H9 (cell line): ENCODE results near the gene DAPK2. TPM values are rescaled to one million over a fixed set of nuclear protein-coding genes. Genes with fewer than 3 reads are reported as not detected.

Experiments used
- DNase-seq: peaks from one replicate; pipeline ENCODE4 v3.0.0-alpha.2; 2017
- H2AFZ ChIP-seq: one replicate; pipeline ENCODE4 v1.6.1; 2013; ENCODE audit warnings: mild to moderate bottlenecking, low read length, control low read depth, moderate library complexity
- H2AK5ac ChIP-seq: 2 replicates; pipeline ENCODE4 v1.6.1; 2013; ENCODE audit warnings: low read length, control low read depth, mixed read lengths; ENCODE audit not compliant: insufficient read length
- H2BK120ac ChIP-seq: one replicate; pipeline ENCODE4 v1.6.1; 2013; ENCODE audit warnings: low read depth, mild to moderate bottlenecking, low read length, control low read depth, inconsistent platforms; ENCODE audit not compliant: poor library complexity, severe bottlenecking
- H2BK12ac ChIP-seq: 2 replicates; pipeline ENCODE4 v1.6.1; 2013; ENCODE audit warnings: low read length, control low read depth, mixed read lengths, low read depth; ENCODE audit not compliant: insufficient read length
- H2BK15ac ChIP-seq: 2 replicates; pipeline ENCODE4 v1.6.1; 2013; ENCODE audit warnings: low read depth, low read length, control low read depth
- H2BK20ac ChIP-seq: one replicate; pipeline ENCODE4 v1.6.1; 2013; ENCODE audit warnings: low read depth, mild to moderate bottlenecking, low read length, control low read depth, inconsistent platforms; ENCODE audit not compliant: poor library complexity, severe bottlenecking
- H2BK5ac ChIP-seq: 2 replicates; pipeline ENCODE4 v1.6.1; 2013; ENCODE audit warnings: low read length, control low read depth, mixed read lengths; ENCODE audit not compliant: insufficient read length
- H3K14ac ChIP-seq: 2 replicates; pipeline ENCODE4 v1.6.1; 2013; ENCODE audit warnings: low read length, control low read depth; ENCODE audit not compliant: insufficient read depth
- H3K18ac ChIP-seq: 2 replicates; pipeline ENCODE4 v1.6.1; 2013; ENCODE audit warnings: low read depth, mild to moderate bottlenecking, mixed read lengths, low read length, control low read depth; ENCODE audit not compliant: insufficient read length
- H3K23ac ChIP-seq: 2 replicates; pipeline ENCODE4 v1.6.1; 2013; ENCODE audit warnings: low read length, control low read depth, mixed read lengths, low read depth; ENCODE audit not compliant: insufficient read length
- H3K23me2 ChIP-seq: 2 replicates; pipeline ENCODE4 v1.6.1; 2013; ENCODE audit warnings: low read depth, mild to moderate bottlenecking, mixed read lengths, low read length, control low read depth; ENCODE audit not compliant: insufficient read length, poor library complexity, severe bottlenecking
- H3K27ac ChIP-seq: 2 replicates; pipeline ENCODE4 v1.5.1; 2013; ENCODE audit warnings: low read length, control low read depth, mixed read lengths, low read depth; ENCODE audit not compliant: insufficient read length
- H3K27me3 ChIP-seq: 2 replicates; pipeline ENCODE4 v1.6.1; 2013; ENCODE audit warnings: low read length, control low read depth, inconsistent platforms; ENCODE audit not compliant: insufficient read depth
- H3K4ac ChIP-seq: 2 replicates; pipeline ENCODE4 v1.6.1; 2013; ENCODE audit warnings: low read depth, mild to moderate bottlenecking, control low read depth, inconsistent platforms, low read length, moderate library complexity
- H3K4me1 ChIP-seq: 2 replicates; pipeline ENCODE4 v1.6.1; 2013; ENCODE audit warnings: low read length, control low read depth, inconsistent platforms; ENCODE audit not compliant: insufficient read depth
- H3K4me2 ChIP-seq: 2 replicates; pipeline ENCODE4 v1.6.1; 2013; ENCODE audit warnings: low read length, control low read depth, mixed read lengths; ENCODE audit not compliant: insufficient read length, insufficient read depth
- H3K56ac ChIP-seq: 2 replicates; pipeline ENCODE4 v1.6.1; 2013; ENCODE audit warnings: low read depth, mild to moderate bottlenecking, mixed read lengths, low read length, control low read depth; ENCODE audit not compliant: insufficient read length
- H3K79me1 ChIP-seq: 2 replicates; pipeline ENCODE4 v1.6.1; 2013; ENCODE audit warnings: low read depth, mild to moderate bottlenecking, moderate library complexity, low read length, control low read depth, inconsistent platforms; ENCODE audit not compliant: insufficient read depth, poor library complexity, severe bottlenecking
- H3K79me2 ChIP-seq: 2 replicates; pipeline ENCODE4 v1.6.1; 2013; ENCODE audit warnings: low read length, control low read depth, inconsistent platforms; ENCODE audit not compliant: insufficient read depth
- H3K9ac ChIP-seq: 2 replicates; pipeline ENCODE4 v1.6.1; 2013; ENCODE audit warnings: low read length, control low read depth, mixed read lengths; ENCODE audit not compliant: insufficient read length; ENCODE audit errors: extremely low read depth
- H3K9me3 ChIP-seq: one replicate; pipeline ENCODE4 v1.6.1; 2013; ENCODE audit warnings: low read depth, low read length, inconsistent platforms; ENCODE audit not compliant: control insufficient read depth
- H3T11ph ChIP-seq: one replicate; pipeline ENCODE4 v1.6.1; 2013; ENCODE audit warnings: mild to moderate bottlenecking, low read length, control low read depth, inconsistent platforms
- H4K20me1 ChIP-seq: one replicate; pipeline ENCODE4 v1.6.1; 2013; ENCODE audit not compliant: control insufficient read depth, insufficient read length, insufficient read depth
- H4K5ac ChIP-seq: 2 replicates; pipeline ENCODE4 v1.6.1; 2013; ENCODE audit warnings: low read depth, mild to moderate bottlenecking, mixed read lengths, low read length, control low read depth; ENCODE audit not compliant: insufficient read length
- H4K8ac ChIP-seq: replicated peaks from 2 replicates; pipeline ENCODE4 v1.6.1; 2013; ENCODE audit warnings: low read length, control low read depth, mixed read lengths, low read depth; ENCODE audit not compliant: insufficient read length
- H4K91ac ChIP-seq: 2 replicates; pipeline ENCODE4 v1.6.1; 2013; ENCODE audit warnings: low read depth, mild to moderate bottlenecking, moderate library complexity, mixed read lengths, low read length, control low read depth; ENCODE audit not compliant: insufficient read length
- H3K27ac Mint-ChIP-seq, 3 experiments: 2 replicates in 2 of 3; 3 replicates in 1 of 3; pipeline ENCODE4 v1.8.0; 2020 to 2021; ENCODE audit warnings: mixed read lengths in 3 of 3, mild to moderate bottlenecking in 1 of 3, moderate library complexity in 1 of 3
- H3K27me3 Mint-ChIP-seq: 2 replicates; pipeline ENCODE4 v1.8.0; 2021; ENCODE audit warnings: low read depth, mild to moderate bottlenecking, moderate library complexity, mixed read lengths
- H3K36me3 Mint-ChIP-seq, 3 experiments: 2 replicates in 2 of 3; 3 replicates in 1 of 3; pipeline ENCODE4 v1.8.0; 2020 to 2021; ENCODE audit warnings: low read depth in 3 of 3, mixed read lengths in 3 of 3; ENCODE audit not compliant: insufficient read depth in 1 of 3
- H3K4me1 Mint-ChIP-seq, 2 experiments: 2 replicates each; pipeline ENCODE4 v1.8.0; 2020; ENCODE audit warnings: mixed read lengths in 2 of 2
- H3K4me3 Mint-ChIP-seq, 2 experiments: 2 replicates in 1 of 2; 3 replicates in 1 of 2; pipeline ENCODE4 v1.8.0; 2020 to 2021; ENCODE audit warnings: mild to moderate bottlenecking in 2 of 2, mixed read lengths in 2 of 2, moderate library complexity in 1 of 2
- H3K9me3 Mint-ChIP-seq, 2 experiments: 2 replicates in 1 of 2; 3 replicates in 1 of 2; pipeline ENCODE4 v1.8.0; 2020; ENCODE audit warnings: mild to moderate bottlenecking in 2 of 2, mixed read lengths in 2 of 2, moderate library complexity in 1 of 2
- WGBS: extraction: QIAGEN DNeasy Blood & Tissue Kit; methylation state at CpG from one replicate; pipeline ENCODE4 v1.1.7; 2013; ENCODE audit warnings: missing lambda C conversion rate, low lambda C conversion rate, mixed read lengths; ENCODE audit not compliant: insufficient read length; ENCODE audit errors: extremely low coverage; 5-methylcytosine and 5-hydroxymethylcytosine counted together
- total RNA-seq: library from RNA; stranded (reverse); gene quantifications from 2 replicates; pipeline ENCODE4 v1.2.1, GENCODE V29; 2021
- TF ChIP-seq, protein P1 (sequence below): fragments of 200-600 bp; sonication (generic); conservative IDR thresholded peaks from 3 replicates; pipeline ENCODE4 v1.8.0; 2021; ENCODE audit warnings: antibody characterized with exemption, mild to moderate bottlenecking

DAPK2 gene
- total RNA-seq, 1 experiment from 2014 or later: 3.5 TPM

DNA sequence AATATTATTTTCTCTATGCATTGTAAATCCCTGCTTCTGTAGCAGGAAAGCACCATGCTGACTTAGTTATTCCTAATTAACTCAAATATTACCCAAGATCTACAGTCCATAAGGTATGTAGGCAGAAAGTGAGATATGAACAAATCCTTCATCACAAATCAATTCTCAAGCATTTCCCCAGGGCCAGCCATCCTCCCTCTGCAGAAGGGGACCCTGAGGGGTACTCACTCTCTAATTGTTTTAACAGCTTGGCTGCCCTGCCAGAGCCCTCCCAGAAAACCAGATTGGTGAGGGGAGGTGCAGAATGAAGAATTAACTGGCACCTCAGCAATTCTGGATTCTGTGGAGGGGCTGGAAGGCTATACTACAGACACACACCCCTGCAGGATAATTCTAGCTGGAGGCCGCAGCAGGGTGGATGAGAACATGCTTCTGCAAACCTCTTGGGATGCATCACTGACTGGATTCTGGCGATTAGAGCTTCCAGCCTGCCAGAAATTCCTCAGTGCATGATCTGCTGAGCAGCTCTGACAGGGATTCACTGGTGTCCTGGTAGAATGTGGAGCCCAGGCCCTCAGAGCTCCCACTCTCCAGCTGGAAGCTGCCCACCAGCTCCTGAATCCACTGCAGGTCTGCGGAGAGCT, 123.9 kb downstream of the DAPK2 start:
- H4K20me1 ChIP-seq: no peaks in the 10 kb centered on the region
- H3K4me1 ChIP-seq: peaks cover 4% of the 10 kb centered on the region; the same call in 1 of the 2 replicates
- H3K79me1 ChIP-seq: no peaks in the 10 kb centered on the region
- Mint-ChIP-seq H3K36me3 (no peaks in the 10 kb centered on the region; a peak in 1 of 7 replicates), H3K9me3 (no peaks in the 10 kb centered on the region), H3K4me3 (no peak overlapping the region), H3K4me1 (peaks cover 24 to 37% of the 10 kb centered on the region in 2 experiments), H3K27me3 (no peaks in the 10 kb centered on the region), H3K27ac (no peak overlapping the region)
- H2AK5ac ChIP-seq: no peak overlapping the region
- H4K5ac ChIP-seq: no peak overlapping the region
- H2BK120ac ChIP-seq: no peak overlapping the region
- no peak overlapping the region for H3K14ac ChIP-seq
- H2BK12ac ChIP-seq: no peak overlapping the region
- H3K4ac ChIP-seq: no peak overlapping the region
- TF ChIP-seq, protein P1, sequence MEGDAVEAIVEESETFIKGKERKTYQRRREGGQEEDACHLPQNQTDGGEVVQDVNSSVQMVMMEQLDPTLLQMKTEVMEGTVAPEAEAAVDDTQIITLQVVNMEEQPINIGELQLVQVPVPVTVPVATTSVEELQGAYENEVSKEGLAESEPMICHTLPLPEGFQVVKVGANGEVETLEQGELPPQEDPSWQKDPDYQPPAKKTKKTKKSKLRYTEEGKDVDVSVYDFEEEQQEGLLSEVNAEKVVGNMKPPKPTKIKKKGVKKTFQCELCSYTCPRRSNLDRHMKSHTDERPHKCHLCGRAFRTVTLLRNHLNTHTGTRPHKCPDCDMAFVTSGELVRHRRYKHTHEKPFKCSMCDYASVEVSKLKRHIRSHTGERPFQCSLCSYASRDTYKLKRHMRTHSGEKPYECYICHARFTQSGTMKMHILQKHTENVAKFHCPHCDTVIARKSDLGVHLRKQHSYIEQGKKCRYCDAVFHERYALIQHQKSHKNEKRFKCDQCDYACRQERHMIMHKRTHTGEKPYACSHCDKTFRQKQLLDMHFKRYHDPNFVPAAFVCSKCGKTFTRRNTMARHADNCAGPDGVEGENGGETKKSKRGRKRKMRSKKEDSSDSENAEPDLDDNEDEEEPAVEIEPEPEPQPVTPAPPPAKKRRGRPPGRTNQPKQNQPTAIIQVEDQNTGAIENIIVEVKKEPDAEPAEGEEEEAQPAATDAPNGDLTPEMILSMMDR: no peak
- no peak overlapping the region for H3K18ac ChIP-seq
- no peak overlapping the region for H4K8ac ChIP-seq
- no peak overlapping the region for H3K56ac ChIP-seq
- no peak overlapping the region for H3K4me2 ChIP-seq
- DNase-seq: no peak
- no CpG with 5 or more reads among the region's 3 CpGs for WGBS
- H3K27me3 ChIP-seq: peaks cover 3% of the 10 kb centered on the region; the same call in 1 of the 2 replicates
- H2AFZ ChIP-seq: no peak overlapping the region
- H3K9ac ChIP-seq: no peak overlapping the region
- no peak overlapping the region for H2BK15ac ChIP-seq
- no peak overlapping the region for H2BK5ac ChIP-seq
- H4K91ac ChIP-seq: no peak overlapping the region
- no peak overlapping the region for H2BK20ac ChIP-seq
- H3T11ph ChIP-seq: no peak overlapping the region
- no peaks in the 10 kb centered on the region for H3K9me3 ChIP-seq
- H3K79me2 ChIP-seq: no peaks in the 10 kb centered on the region
- H3K23ac ChIP-seq: no peak overlapping the region
- no peak overlapping the region for H3K27ac ChIP-seq
- no peaks in the 10 kb centered on the region for H3K23me2 ChIP-seq
